GM20431 (cell line): ENCODE data around the gene SMYD1.

Experiments
- in situ Hi-C: fragments of 300-500 bp; cut with MseI, MboI; formaldehyde crosslinking; loops from one replicate; pipeline ENCODE4 v1.15.0; 2020; ENCODE audit warnings: low sequenced_read_pairs; ENCODE audit not compliant: unreplicated experiment

SMYD1 gene

GRCh38 chr2:88085099-88085498 is 17.5 kb downstream of the SMYD1 start:
- in situ Hi-C loops: no loop called here

GRCh38 chr2:88085602-88086001 is 18.0 kb downstream of the SMYD1 start:
- in situ Hi-C loops: no loop called here

- in situ Hi-C loops: no loop called here
Measured at GRCh38 chr2:88086401-88086800, 18.8 kb downstream of the SMYD1 start.

- in situ Hi-C loops: no loop called here
Measured at GRCh38 chr2:88087073-88087472, 19.4 kb downstream of the SMYD1 start.

- in situ Hi-C loops: no loop called here
Measured at GRCh38 chr2:88087763-88088162, 20.1 kb downstream of the SMYD1 start.

GRCh38 chr2:88088999-88089398 is 21.4 kb downstream of the SMYD1 start:
- in situ Hi-C loops: no loop called here

GRCh38 chr2:88090446-88091283 is 23.0 kb downstream of the SMYD1 start:
- in situ Hi-C loops: no loop called here

GRCh38 chr2:88091943-88092342 is 24.3 kb downstream of the SMYD1 start:
- in situ Hi-C loops: no loop called here

GRCh38 chr2:88092773-88093172 is 25.1 kb downstream of the SMYD1 start:
- in situ Hi-C loops: no loop called here

- in situ Hi-C loops: no loop called here
Measured at GRCh38 chr2:88095022-88095421, 27.4 kb downstream of the SMYD1 start.

GRCh38 chr2:88096708-88097107 is 29.1 kb downstream of the SMYD1 start:
- in situ Hi-C loops: no loop called here

GRCh38 chr2:88097192-88097591 is 29.6 kb downstream of the SMYD1 start:
- in situ Hi-C loops: no loop called here

GRCh38 chr2:88097891-88098557 is 30.4 kb downstream of the SMYD1 start:
- in situ Hi-C loops: no loop called here

- in situ Hi-C loops: no loop called here
Measured at GRCh38 chr2:88098558-88098900, 30.9 kb downstream of the SMYD1 start.

- in situ Hi-C loops: no loop called here
Measured at GRCh38 chr2:88099798-88100488, 32.3 kb downstream of the SMYD1 start.

- in situ Hi-C loops: no loop called here
Measured at GRCh38 chr2:88100489-88100858, 32.8 kb downstream of the SMYD1 start.

- in situ Hi-C loops: no loop called here
Measured at GRCh38 chr2:88108796-88109195, 41.2 kb downstream of the SMYD1 start.

GRCh38 chr2:88110830-88111229 is 43.2 kb downstream of the SMYD1 start:
- in situ Hi-C loops: no loop called here

- in situ Hi-C loops: no loop called here
Measured at GRCh38 chr2:88113069-88113468, 45.4 kb downstream of the SMYD1 start.

- in situ Hi-C loops: no loop called here
Measured at GRCh38 chr2:88114889-88115288, 47.3 kb downstream of the SMYD1 start.

- in situ Hi-C loops: no loop called here
Measured at GRCh38 chr2:88115825-88116518, 48.3 kb downstream of the SMYD1 start.
